Fibroblast of peridontal ligament (primary cell): ENCODE data around the gene RBM33.
A peak's percentile ranks its signal among the peaks of the same experiment; 100 is the strongest.
"Not testable (repeated sequence)": the region's sequence is repeated elsewhere in the genome, so short reads cannot be mapped to it uniquely, and the experiment has no call there.

Source experiments
- DNase-seq: peaks from one replicate; pipeline ENCODE4 v3.0.0-alpha.2; 2010; ENCODE audit errors: extremely low read depth

RBM33 gene

DNA sequence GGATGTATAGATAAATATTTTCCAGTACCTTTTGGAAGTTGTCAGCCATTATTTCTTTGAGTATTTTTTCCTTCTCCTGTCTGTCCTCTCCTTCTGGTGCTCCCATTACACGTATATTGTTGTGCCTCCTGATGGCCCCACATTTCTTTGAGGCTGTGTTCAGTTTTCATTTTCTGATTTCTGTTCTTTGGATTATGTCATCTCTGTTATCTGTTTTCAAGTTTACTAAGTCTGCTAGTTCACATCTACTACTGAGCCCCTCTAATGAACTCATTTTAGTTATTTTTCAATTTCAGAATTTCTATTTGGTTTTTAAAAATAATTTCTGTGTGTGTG, 16.3 kb downstream of the RBM33 start:
- DNase-seq: no peak

DNA sequence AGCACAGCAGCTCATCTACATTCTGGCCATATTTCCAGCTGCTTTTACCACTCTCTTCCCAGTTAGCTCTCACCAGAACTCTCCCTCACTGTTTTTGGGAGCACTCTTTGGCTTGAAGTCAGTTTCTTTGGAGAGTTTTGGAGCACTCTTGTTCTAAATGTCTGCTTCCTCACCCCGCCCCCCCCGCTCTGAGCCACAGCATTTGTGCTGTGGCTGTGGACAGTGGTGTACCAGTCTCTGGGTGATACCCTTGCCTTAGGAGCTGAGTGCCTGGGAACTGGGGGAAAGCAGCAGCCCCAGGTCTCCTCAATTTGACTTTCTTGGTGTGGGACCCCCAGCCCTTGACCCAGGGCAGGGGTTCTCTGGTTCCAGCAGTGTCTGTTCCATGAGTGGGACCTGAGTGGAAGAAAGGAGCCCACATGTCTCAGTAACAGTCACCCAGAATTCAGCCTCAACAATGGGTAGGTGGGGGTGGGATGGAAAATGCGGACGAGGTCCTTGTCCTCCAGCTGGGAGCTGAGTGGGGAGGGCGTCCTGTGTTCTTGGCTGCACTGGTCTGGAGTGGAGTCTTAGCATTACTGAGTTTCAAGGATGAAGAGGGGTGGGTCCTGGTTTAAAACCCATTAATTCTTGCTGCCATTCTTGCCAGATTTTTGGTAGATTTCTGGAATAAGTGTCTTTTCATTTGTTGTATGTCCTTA, 18.0 kb downstream of the RBM33 start:
- DNase-seq: no peak

DNA sequence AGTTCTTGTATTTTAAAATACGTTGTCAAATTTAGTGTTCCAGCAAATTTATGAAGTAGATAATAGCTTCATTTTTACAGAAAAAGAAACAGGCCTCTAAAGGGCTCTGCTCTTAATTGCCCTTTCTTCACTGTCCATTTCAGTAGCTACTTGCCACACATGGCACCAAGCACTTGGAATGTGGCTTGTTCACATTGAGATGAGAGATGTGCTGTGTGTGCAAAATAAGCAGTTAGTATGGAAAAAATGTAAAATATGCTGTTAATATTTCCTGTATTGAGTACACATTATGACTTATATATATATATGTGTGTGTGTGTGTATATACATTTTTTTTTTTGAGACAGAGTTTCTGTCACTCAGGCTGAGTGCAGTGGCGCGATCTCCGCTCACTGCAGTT, 19.5 kb downstream of the RBM33 start:
- DNase-seq: no peak

DNA sequence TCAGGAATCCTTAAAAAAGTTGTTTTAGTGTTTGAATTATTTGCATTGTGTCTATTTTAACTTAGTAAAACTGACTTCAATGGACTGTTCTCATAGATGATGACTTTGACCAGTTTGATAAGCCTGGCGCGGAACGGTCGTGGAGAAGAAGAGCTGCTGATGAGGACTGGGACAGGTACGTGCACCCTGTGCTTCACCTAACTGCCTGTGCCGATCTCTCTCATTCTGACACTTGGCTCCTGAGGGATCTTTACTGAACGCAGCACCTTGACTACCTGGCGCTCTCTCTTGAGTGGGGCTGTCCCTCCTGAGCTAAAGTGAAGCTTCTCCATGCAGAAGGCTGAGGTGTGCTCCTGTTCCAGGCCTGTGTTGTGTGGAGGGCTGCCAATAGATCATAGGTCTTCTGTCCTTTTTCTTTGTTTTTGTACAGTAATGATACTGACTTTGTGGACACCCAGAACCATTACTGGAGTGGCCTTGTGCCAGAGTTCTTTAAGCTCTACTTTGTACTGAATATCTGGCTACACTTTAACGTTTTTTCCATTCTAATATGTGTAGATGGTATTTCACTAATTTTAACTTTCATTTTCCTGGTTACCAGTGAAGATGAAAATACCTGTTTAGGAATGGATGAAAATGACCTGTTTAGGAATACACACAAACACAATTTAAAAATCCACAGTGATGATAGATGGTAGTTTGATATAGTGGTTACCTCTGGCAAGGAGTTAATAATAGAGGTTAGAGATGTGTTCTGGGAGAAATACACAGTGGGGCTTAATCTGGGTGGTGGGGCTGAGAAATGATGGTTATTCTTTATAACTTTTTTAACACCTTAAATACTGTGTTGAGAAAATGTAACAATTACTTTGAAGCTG, 20.9 kb downstream of the RBM33 start:
- DNase-seq: no peak

DNA sequence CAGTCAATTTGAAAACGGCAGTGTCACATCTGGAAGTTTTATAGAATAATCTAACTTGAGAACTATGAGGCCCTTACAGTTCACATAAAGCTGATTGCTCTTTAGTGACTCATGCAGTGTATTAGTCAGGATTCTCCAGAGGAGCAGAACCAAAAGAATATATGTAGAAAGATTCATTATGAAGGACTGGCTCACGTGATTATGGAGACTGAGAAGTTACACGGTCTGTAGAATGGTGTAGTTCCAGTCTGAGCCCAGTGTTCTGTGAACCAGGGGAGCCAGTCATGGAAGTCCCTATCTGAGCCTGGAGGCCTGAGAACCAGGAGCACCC, 21.5 kb downstream of the RBM33 start:
- DNase-seq: peak; percentile 94

DNA sequence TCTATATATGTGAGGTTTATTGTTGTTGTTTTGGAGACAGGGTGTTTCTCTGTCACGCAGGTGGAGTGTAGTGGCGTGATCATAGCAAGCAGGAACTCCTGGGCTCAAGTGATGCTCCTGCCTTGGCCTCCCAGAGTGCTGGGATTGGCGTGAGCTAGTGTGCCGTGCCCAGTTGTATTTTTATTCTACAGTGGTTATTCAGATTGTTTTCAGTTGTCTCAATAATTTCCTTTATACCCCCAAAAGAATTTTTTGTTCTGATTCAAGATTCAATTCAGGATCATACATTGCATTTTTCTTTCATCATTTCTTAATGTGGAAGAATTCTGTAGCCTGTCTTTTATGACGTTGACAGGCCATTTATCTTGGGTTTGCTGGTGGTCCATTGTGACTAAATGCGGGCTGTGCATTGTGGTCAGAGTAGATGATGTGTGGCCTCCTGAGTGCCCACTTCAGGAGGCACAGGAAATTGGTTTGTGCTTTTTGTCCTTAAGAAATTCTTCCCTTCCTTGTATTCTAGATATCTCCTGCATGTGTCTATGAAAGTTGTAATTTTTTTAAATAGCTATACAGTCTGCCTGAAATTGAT, 22.9 kb downstream of the RBM33 start:
- no peak for DNase-seq

DNA sequence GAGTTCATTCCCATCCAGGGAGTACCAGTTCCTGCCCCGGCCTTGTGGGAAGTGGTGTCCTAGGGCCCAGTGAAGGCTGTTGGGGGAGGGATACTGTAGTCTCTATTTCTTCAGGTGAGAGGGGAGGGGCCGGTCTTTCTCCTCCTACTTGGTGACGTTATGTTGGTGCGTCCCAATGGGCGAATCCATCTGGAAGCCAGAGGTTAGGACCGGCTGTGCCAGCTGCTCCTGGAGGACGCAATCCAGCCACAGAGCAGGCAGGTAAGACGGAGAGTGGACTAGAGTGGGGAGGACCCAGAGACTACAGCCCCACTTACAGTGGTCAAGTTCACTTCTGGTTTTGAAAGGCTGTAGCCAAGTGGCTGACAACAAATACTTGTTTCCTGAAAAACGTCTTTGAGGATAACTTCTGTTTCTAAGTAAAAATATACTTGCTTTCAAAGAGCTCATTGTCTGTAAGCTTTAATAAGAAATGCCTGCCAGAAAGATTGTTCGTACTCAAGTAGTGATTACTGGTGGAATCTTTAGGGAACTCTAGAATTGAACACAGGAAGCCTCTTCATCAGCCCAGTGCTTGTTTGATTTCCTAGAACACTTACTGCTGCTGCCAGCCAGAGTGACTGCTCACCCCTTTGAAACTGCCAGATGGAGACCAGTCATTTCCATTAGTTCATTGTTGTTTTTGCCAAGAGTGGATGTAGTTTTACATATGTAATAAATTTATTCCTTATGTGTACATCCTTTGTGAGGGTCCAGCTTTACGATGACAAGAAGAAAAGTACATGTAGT, 25.4 kb downstream of the RBM33 start:
- peak; percentile 71 for DNase-seq

DNA sequence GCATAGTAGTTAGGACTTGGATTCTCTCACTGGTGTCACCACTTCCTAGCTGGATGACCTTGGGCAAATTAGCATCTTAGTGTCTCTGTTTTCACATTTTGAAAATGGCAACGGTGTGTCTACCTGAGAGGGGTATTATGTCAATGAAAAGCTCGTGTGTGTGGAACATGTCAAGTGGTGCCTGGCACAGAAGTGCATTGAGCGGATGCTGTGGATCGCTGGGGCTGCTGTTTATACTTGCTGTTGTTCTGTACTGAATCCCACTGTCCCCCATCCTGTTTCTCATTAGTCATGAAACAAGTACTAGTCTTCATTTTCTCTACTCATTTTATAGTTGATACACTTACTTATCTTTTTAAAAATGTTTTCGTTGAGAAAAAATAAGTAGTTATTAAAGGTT, 26.1 kb downstream of the RBM33 start:
- no peak for DNase-seq

DNA sequence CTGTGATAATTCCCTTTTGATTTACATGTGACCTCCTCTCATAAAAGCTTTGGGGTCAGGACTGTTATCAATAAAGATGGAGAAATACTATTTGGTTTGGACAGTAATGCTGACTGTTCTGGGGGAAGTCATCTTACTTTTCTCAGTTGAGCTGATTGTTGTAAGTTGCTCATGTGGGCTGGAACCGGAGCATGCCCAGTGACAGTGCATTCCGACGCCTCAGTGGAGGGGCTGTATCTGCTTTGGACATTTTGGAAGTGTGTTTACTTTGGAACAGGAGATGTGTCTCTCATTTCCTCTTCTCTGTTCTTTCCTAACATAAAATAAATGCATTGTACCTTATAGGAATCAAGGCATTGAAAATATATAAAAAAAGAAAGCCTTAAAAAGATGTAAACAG, 30.1 kb downstream of the RBM33 start:
- no peak for DNase-seq

DNA sequence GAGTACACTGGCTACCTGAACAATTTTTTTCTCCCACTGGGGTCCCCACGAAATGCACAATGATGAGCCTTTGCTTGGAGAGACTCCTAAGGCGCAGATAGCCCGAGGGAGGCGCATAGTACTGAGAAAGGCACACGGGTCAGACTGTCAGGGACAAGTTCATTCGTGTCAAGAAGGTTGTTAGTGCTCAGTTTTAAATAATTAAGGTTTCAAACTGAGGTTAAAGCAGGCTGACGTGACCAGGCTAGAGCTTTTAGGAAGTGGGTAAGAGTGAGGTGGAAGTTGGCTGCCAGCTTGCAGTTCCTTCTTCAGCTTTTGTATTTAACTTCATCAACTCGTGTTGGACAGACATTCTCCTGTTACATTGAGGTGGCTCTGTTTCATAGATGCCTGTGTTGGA, 31.6 kb downstream of the RBM33 start:
- no peak for DNase-seq

DNA sequence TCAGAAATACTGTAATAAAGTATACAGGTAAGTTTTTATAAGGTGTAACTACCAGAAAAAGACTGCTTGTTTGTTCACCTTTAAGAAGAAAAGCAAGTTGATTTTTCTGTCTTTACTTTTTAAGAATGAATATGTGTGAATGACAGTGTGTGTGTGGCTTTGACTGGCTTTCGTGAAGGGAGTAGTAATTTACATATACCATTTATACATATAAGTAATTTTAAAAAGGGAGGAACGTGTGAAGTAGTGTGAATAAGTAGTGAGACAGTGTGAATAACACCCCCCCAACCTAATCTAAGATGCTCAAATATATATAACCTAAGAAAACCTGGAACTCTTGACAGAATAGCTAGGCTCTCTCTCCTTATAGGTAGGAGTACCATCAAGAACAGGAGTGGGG, 33.2 kb downstream of the RBM33 start:
- DNase-seq: no peak

DNA sequence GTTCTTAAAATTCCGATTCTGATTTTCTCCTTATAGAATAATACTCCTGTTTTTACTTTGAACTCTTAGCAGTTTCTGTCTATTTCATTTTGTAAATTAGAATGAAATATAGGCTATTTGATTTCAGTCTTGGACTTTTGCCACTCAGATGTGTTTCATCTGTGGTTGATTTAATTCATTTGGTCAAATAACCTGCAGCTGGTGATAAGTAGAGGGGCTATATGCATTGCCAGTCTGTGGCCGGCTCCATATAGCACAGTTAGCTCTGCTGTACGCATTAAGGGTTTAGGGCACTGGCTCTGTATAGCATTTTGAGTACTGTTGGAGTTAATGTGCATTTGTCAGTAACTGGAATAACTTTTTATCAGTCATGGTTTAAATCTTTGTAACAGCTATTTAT, 35.7 kb downstream of the RBM33 start:
- DNase-seq: no peak

DNA sequence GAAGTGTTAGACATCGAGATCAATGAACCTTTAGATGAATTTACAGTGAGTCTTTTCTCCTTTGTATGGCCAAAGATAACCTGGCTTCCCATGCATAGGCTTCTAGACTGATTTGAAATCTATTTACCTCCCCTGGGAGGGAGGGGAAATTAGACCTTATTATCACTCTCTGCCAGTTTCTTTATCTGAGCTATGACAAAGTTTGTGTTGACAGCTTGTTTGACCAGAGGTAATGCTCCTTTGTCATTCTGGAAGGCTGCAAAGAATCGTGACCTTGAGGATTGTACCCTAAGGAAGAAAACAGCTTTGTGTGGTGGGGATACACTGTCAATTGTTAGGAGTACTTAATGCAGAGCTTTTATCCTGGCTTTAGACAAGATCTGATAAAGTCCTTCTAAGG, 36.4 kb downstream of the RBM33 start:
- DNase-seq: no peak

DNA sequence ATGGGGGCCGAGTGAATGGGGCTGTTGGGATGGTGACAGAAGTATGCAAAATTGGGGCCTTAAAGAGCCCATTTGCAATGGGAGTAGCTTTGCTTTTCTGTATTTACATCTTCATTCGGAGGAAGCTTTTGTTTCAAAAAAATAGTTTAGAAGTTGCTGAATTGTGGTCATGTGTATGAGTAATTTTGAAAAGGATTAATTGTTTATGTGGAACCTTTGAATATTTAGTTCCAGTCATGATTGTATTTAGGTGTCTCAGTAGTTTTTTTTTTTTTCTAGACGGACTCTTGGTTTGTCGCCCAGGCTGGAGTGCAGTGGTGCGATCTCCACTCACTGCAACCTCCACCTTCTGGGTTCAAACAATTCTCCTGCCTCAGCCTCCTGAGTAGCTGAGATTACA, 37.2 kb downstream of the RBM33 start:
- DNase-seq: no peak

DNA sequence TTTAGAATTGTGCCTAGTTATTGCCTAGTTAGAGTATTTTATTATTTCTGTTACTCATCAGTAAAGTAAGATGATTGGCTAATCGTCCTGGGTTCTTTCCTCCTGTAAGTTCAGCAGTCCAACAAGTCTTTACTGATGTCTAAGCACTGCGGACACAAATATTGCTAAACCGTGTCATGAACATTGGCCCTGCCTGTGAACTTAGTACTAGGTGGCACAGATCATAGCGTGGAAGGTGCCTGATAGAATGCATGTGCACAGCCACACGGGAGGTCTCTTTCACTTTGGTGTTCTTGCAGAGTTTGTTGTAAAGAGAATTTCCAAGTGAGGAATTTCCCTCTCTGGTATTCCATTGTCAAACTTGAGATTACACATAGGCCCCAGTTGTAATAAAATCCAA, 38.0 kb downstream of the RBM33 start:
- no peak for DNase-seq

DNA sequence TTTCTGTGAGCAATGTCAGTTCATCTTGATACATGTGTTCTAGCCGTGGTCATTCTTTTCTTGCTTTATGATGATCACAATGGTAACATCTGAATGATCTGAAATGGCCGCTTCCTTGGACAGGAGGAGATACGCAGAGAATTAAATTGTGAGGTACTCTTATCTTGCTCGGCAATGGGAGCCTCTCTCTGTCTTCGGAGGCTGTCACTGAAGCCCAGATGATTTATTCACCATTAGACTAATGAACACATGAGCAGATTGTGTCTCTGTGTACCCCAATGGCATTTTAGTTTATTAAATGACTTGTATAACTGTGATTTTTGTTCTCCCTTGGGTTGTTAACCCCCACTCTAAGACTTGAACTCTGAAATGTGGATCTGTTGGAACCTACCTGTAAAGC, 38.6 kb downstream of the RBM33 start:
- DNase-seq: no peak

DNA sequence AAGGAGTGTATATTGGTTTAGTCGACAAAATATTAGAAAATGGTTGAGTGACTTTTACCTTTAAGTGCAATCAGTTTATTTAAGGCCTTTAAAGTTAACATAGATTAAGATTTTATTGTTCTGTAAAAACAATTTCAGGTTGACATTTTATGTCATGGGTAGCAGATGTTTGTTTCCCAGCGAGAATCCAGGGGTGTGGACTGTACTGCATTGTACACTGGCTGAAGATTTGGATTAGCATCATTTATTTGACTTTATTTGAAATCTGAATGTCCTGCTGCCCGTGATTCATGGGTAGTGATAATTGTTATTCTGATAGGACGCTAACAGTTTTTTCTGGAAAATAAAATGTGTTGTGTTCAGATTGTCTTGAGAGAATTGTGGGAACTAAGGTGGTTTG, 39.3 kb downstream of the RBM33 start:
- no peak for DNase-seq

DNA sequence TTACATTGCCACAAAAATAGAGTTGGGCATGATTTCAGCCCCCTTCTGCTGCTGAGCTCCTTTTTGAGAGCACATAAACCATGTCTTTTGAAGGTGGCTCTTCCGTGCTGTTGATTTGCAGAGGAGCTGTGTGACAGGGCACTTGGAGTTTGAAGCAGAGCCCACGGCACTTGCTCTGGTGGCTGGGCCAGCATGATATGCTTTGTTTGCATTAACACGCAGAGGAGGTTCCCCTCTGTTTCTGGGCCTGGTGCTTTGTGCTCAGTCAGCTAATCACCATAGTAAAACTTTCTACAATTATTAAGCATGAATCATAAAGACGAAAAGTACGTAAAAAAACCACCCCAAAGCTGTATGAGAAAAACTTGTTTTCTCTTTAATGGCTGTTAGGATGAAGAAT, 40.1 kb downstream of the RBM33 start:
- DNase-seq: no peak

DNA sequence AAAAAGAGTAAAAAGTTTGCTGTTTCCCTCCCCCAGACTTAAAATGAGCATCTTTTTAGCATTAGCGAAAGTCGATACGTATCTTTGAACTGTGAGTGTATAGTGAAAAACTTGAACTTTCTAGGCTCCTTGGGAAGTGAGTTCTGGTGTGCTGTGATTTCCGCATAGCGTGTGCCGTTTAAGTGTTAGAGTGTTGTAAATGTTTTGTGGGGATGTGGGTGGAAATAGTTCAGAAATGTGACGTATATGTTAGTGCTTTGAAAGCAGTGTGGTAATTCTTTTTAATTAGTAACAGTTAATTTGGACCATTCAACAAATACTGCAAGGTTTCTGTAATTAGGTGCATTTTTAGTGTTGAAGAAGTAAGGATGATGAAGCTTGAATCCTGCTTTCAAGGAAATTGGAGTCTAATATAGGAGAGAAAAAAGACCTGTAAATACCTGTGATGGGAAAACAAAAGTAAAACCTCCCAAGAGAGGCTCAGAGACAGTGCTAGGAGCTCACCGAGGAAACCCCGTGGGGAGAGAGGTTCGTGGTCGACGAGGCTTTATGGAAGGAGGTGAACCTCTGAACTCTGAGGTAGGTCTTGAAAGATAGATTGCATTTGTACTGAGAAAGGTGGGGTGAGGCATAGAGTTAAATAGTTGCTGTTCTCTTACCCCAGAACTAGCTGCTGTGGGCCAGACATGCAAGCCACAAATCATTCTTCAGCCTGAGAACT, 40.8 kb downstream of the RBM33 start:
- no peak for DNase-seq

DNA sequence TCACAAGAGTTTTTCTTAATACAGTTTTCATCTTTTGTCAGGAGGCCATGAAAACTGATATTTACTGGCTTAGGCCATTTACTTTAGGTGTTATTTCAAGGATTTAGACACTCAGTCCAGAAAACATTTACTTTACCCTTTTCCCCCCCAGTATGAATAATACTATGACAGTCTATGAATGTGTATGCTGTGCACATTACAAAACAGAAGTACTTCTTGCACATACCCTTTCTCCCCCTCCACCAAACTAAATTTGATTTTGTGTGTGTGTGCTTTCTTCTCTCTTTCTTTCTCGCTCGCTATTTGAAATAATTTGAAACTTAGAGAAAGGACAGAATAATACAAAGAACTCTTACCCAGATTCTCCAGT, 41.3 kb downstream of the RBM33 start:
- no peak for DNase-seq

DNA sequence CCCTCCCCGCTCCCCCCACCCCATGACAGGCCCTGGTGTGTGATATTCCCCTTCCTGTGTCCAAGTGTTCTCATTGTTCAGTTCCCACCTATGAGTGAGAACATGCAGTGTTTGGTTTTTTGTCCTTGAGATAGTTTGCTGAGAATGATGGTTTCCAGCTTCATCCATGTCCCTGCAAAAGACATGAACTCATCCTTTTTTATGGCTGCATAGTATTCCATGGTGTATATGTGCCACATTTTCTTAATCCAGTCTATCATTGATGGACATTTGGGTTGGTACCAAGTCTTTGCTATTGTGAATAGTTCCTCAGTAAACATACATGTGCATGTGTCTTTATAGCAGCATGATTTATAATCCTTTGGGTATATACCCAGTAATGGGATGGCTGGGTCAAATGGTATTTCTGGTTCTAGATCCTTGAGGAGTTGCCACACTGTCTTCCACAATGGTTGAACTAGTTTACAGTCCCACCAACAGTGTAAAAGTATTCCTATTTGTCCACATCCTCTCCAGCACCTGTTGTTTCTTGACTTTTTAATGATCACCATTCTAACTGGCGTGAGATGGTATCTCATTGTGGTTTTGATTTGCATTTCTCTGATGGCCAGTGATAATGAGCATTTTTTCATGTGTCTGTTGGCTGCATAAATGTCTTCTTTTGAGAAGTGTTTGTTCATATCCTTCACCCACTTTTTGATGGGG, 42.3 kb downstream of the RBM33 start:
- not testable (repeated sequence) for DNase-seq
